ENCODE measurements around the gene TSPAN9. TPM values are rescaled to one million over a fixed set of nuclear protein-coding genes. Genes with fewer than 3 reads are reported as not detected.

Gene TSPAN9
- total RNA-seq, 1 donor, result 76.0 TPM

DNA sequence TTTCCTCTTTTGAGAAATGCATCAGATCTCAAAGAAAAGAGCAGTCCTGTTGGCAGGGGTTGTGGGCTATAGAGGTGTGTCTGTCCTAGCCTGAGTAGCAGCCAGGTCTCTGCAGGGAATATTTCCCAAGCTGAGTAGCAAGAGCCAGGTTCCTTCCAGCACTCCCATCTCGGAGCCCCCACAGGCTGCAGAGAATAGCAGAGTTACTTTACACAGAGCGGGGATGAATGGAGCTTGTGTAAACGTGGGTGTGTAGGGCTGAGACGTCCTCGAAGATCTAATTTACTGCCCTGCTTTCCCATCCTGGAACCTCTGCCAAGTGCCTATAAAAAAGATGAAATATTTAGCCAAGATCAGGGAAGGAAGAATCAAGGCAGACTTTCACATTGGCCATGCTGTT lies 156.6 kb downstream of the TSPAN9 start:
- H3K4me3 ChIP-seq (ENCODE audit: low read depth, low read length), result no peak overlapping the region
- peak; percentile 57 for DNase-seq (ENCODE audit: low read depth)
- TF ChIP-seq, protein P1, sequence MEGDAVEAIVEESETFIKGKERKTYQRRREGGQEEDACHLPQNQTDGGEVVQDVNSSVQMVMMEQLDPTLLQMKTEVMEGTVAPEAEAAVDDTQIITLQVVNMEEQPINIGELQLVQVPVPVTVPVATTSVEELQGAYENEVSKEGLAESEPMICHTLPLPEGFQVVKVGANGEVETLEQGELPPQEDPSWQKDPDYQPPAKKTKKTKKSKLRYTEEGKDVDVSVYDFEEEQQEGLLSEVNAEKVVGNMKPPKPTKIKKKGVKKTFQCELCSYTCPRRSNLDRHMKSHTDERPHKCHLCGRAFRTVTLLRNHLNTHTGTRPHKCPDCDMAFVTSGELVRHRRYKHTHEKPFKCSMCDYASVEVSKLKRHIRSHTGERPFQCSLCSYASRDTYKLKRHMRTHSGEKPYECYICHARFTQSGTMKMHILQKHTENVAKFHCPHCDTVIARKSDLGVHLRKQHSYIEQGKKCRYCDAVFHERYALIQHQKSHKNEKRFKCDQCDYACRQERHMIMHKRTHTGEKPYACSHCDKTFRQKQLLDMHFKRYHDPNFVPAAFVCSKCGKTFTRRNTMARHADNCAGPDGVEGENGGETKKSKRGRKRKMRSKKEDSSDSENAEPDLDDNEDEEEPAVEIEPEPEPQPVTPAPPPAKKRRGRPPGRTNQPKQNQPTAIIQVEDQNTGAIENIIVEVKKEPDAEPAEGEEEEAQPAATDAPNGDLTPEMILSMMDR (IDR thresholded peaks at IDR 0.05; ENCODE audit: insufficient read depth, low read depth, low read length), result no peak

DNA sequence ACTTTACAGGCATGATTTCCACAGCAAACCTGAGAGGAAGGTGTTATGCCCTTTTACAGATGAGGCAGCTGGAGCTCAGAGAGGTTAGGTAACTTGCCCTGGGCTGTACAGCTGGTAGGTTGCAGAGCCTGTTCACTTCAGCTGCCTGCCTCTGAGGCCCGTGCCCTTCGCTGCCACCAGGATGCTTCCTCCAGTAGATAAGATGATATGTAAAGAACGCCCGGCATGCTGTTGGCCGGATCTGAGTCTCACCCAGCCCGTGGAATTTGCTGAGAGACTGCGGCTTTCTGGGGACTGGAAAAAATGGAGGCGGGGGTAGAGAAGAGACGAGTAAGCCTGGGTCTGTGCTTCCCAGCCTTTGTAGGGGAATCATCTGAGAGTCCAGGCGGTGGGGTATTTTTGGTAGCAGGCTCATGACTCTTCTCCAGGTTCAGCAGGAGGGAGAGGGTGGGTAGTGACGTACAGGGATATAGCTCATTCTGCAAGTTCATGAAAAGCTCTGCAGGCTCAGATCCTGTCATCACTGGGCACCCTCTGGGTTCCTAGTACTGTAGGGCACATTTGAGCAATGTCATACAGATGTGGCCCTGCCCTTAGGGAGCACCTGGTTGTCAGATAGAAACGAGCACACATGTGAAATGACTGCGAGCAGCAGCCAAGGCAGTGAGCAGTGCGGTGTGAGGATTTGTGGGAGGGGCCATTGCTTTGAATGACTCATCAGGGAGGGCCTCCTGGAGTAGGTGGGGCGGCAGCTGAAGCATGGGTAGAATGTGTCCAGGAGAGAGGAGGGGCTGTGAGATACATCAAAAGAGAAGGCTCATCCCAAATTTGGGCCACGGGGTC lies 159.4 kb downstream of the TSPAN9 start:
- TF ChIP-seq, protein P1 (IDR thresholded peaks at IDR 0.05; ENCODE audit: insufficient read depth, low read depth, low read length), result no peak
- H3K4me3 ChIP-seq (ENCODE audit: low read depth, low read length), result peak overlapping the region; percentile 43
- DNase-seq (ENCODE audit: low read depth), result peak; percentile 73

DNA sequence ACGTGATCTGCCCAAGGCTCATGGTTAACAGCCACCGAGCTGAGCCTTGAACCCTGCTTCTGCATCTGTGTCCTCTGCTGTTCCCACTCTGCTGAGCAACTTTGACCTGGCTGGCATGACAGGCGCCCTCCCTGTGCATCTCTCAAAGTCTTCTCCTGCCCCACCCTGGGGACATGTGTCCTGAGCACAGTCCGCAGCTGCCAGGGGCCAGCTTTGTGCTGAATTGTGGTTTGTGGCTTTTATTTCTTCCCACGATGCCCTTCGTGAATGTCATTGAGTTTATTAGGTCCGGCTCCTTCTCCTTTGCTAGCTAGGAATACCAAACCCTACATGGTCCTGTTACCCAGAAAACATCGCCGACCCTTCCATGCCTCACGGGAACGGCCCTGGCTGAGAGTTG lies 161.0 kb downstream of the TSPAN9 start:
- DNase-seq (ENCODE audit: low read depth), result no peak
- H3K4me3 ChIP-seq (ENCODE audit: low read depth, low read length), result no peak overlapping the region
- TF ChIP-seq, protein P1 (IDR thresholded peaks at IDR 0.05; ENCODE audit: insufficient read depth, low read depth, low read length), result no peak

DNA sequence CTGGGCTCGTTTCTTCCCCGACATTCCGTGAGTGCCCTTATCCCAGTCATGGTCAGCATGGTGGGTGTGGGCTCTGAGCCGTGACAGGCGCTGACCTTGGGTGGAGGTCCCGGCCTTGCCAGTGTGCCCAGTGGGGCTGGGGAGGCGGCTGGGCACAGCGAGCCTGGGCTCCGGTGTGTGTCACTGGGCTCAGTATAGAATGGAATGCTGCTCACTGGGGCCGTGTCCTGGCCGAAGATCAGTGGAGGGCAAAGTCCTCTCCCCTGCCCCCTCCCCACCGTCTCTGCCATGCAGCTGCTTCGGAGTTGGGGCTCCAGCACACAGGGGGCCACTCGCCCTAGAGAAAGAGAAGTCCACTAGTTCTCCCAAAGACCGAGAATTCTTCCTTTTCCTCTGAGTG lies 164.4 kb downstream of the TSPAN9 start:
- H3K4me3 ChIP-seq (ENCODE audit: low read depth, low read length), result no peak overlapping the region
- TF ChIP-seq, protein P1 (IDR thresholded peaks at IDR 0.05; ENCODE audit: insufficient read depth, low read depth, low read length), result no peak
- DNase-seq (ENCODE audit: low read depth), result no peak

DNA sequence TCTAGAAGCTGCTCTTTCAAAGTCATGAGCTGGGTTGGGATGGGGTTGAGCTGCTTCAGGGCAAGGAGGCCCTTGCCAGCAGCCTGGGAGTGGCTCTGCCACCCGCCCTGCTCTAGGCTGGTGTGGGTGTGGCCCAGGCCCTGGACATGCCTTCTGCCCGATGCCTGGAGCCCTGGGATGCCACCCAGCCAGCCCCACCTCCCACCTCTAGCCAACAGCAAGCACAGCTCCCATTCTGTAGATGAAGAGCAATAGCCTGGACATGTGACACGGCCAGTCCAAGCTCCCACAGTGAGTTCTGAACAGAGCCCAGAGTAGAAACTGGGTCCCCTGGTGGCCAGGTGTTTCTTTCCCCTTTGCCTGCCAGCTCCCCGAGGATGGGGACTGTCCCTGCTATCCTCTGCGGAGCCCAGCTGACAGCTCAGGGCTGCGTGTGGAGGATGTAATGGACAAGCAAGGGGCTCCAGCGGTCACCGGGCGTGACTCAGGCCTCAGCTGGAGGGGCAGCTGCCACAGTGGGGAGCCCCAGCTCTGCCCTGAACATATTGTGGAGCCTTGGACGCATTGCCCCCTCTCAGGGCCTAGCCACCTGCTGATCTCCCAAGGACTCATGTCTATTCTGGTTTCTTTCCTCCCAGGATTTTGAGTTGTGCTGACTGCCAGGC lies 165.2 kb downstream of the TSPAN9 start:
- TF ChIP-seq, protein P1 (IDR thresholded peaks at IDR 0.05; ENCODE audit: insufficient read depth, low read depth, low read length), result no peak
- no peak overlapping the region for H3K4me3 ChIP-seq (ENCODE audit: low read depth, low read length)
- DNase-seq (ENCODE audit: low read depth), result no peak

DNA sequence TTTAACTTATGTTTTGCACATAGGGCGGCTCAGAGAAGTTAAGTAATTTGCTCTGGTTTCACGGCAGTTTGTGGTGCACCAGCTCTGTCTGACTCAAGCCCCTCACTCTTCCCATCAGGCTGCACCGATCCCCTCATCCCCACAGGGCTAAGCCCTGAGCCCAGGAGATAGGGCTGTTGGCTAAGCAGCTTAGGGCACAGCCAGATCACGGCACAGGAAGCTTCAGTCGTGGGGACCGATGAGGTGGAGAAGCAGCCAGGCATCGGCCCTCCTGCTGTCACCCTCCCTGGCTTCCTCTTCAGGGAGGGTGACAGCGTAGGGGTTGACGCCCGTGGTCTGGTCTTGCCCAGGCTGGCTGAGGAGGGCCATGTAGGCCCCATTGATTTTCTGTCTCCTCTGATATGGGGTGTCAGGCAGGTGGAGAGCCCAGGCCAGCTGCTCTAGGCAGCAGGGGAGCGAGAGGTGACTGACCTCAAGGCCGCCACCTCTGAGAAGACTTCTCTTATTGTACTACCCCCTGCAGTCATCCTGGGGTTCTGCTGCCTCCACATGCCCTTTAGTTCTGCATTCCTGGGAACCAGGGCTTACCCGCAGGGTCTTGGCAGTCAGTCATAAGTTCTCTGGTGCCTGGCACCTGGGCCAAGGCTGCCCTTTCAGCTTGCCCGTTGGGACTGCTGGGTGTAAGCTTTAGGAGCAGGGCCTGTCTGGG lies 166.4 kb downstream of the TSPAN9 start:
- DNase-seq (ENCODE audit: low read depth), result no peak
- no peak overlapping the region for H3K4me3 ChIP-seq (ENCODE audit: low read depth, low read length)
- TF ChIP-seq, protein P1 (IDR thresholded peaks at IDR 0.05; ENCODE audit: insufficient read depth, low read depth, low read length), result no peak

All from fibroblast of villous mesenchyme (primary cell).